Measurements from ENCODE around the gene ZCCHC12.

ZCCHC12 gene

DNA sequence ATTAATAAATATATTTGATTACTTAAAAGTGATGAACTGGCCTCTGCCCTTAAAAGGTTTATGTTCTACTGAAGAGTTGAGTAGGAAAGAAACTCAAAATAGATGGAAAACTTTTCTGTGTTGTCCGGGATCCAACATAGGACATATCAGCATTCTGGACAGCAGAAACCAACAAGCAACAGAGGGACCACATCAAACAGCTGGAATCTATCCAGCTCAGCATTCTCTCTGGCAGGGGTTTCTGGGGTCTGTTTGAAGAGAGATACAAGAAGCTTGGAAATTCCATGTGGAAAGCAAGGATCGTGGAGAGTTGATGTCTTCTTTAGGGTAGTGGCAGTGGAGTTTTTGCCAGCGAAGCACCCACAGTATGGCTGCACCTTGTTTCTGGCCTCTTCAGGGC is 43.6 kb downstream of the ZCCHC12 start:
- DNase-seq (ENCODE audit: low read depth, low spot score), result no peak

DNA sequence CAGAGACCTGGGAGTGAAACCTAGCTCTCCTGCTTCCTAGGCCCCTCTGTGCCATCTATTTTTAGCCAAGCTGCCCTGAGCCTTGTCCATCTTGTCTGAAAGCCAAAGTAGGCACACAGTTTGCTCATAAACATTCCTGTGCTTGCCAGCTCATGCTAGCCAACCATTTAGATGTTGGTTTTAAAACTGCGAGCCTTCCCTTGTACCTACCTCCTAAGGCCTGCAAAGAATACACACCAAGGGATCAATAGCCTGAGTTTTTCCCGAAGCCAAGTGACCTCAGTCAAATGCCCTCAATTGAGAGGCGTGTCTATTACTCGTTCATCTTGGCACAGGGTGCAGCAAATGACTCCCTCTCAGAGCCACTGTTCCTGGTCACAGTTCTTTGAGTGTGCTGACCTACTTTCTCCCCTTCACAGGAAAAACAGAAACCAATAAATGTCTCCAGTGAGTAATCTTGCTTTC is 48.5 kb downstream of the ZCCHC12 start:
- DNase-seq (ENCODE audit: low read depth, low spot score), result no peak

All from activated naive CD8-positive, alpha-beta T cell treated with anti-CD3 and anti-CD28 coated beads, Interleukin-2, amount 50 U/mL, for 16 hours (primary cell).